Mammary microvascular endothelial cell (primary cell): ENCODE results near the gene EXOC5. TPM values are rescaled to one million over a fixed set of nuclear protein-coding genes. Genes with fewer than 3 reads are reported as not detected.

Experiments
- total RNA-seq: library from RNA; depleted of rRNA; stranded (reverse); fragments of >200 nt; gene quantifications from 2 replicates; pipeline ENCODE4 v1.2.3, GENCODE V29; 2015

Gene EXOC5
- total RNA-seq: 57.5 and 59.6 TPM in 2 replicates

GRCh38 chr14:57268161-57269069, at the start of gene EXOC5, which contains the start of gene AP5M1:
TSS of gene EXOC5 (minus strand) at chr14:57268905. CDS start at chr14:57268648, 257 bp downstream.
TSS of gene AP5M1 (plus strand) at chr14:57268971. CDS start at chr14:57269315, 344 bp downstream.

Other genes with a start within 250 kb of the EXOC5 start
- 24.7 and 29.2 TPM in 2 replicates for gene AP5M1, start 66 bp upstream of the EXOC5 start, total RNA-seq
- gene NAA30, start 121.7 kb upstream of the EXOC5 start, total RNA-seq: 13.7 and 16.1 TPM in 2 replicates
- gene CCDC198, start 225.0 kb upstream of the EXOC5 start, total RNA-seq: not detected in 2 replicates